Endothelial cell of umbilical vein (primary cell): ENCODE data around the gene CES4A.

Experiments
- EZH2 ChIP-seq: IDR thresholded peaks from 2 replicates; pipeline ENCODE4 v1.6.1; 2012; ENCODE audit warnings: borderline replicate concordance, low read depth, mild to moderate bottlenecking, moderate library complexity, low read length, inconsistent platforms; ENCODE audit not compliant: severe bottlenecking
- GATA2 ChIP-seq: IDR thresholded peaks from 2 replicates; pipeline ENCODE4 v1.7.0; 2011; ENCODE audit warnings: low read depth, mild to moderate bottlenecking, moderate library complexity, mixed read lengths, low read length; ENCODE audit not compliant: insufficient read length, insufficient read depth
- JUN ChIP-seq: IDR thresholded peaks from 2 replicates; pipeline ENCODE4 v1.6.1; 2011; ENCODE audit warnings: borderline replicate concordance, low read depth; ENCODE audit not compliant: insufficient read length, insufficient read depth
- POLR2A ChIP-seq: IDR thresholded peaks from 2 replicates; pipeline ENCODE4 v1.6.1; 2012; ENCODE audit warnings: low read depth, mild to moderate bottlenecking, control low read depth, low read length
- POLR2AphosphoS5 ChIP-seq: IDR thresholded peaks from 2 replicates; pipeline ENCODE4 v1.6.1; 2012; ENCODE audit warnings: low read depth, mild to moderate bottlenecking, control low read depth, low read length, moderate library complexity; ENCODE audit not compliant: insufficient read depth
- TF ChIP-seq, protein P1 (sequence below), 2 donors: IDR thresholded peaks; 1 replicate in 1 of 2; 2 replicates in 1 of 2; pipeline ENCODE4 v1.5.1; 2011; ENCODE audit warnings: low read length in 2 of 2, mild to moderate bottlenecking in 2 of 2, moderate library complexity in 2 of 2, control low read depth in 1 of 2, inconsistent platforms in 1 of 2, low read depth in 1 of 2; ENCODE audit not compliant: insufficient read depth in 1 of 2; ENCODE audit errors: extremely low read depth in 1 of 2
- TF ChIP-seq, protein P2 (sequence below): IDR thresholded peaks from 2 replicates; pipeline ENCODE4 v1.6.1; 2011; ENCODE audit not compliant: insufficient read depth, insufficient read length

DNA sequence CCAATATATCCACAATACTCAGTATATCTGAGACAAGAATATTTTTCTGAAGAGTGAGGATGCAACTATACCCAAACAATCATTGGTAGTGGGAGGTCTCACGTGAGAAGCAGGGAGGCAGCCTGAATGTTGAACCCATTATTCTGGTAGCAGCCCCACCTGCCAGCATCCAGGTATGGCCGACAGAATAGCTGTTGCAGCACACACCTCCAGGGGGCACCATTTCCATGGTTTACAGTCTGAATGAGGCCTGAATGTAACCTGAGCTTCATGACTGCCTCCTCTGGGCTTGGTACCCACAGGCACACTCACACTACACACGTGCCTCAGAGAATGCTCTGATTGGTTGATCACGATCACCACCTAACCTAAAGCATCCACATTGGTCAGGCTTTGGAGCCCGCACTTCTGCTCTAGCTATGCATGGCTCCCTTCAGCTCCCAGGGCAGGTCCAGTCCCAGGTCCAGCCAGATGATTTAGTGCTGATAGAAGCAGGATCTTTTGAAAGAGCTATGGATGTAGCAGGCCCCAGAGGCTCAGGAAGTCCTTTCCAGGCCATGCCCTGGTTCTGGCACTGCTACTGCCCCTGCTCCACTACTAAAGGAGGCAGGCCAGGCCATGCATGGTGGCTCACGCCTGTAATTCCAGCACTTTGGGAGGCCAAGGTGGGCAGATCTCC, 29.6 kb downstream of the CES4A start:
- TF ChIP-seq JUN (no peak), POLR2A (no peak), POLR2AphosphoS5 (no peak), EZH2 (no peak), GATA2 (no peak)
- TF ChIP-seq, protein P1, sequence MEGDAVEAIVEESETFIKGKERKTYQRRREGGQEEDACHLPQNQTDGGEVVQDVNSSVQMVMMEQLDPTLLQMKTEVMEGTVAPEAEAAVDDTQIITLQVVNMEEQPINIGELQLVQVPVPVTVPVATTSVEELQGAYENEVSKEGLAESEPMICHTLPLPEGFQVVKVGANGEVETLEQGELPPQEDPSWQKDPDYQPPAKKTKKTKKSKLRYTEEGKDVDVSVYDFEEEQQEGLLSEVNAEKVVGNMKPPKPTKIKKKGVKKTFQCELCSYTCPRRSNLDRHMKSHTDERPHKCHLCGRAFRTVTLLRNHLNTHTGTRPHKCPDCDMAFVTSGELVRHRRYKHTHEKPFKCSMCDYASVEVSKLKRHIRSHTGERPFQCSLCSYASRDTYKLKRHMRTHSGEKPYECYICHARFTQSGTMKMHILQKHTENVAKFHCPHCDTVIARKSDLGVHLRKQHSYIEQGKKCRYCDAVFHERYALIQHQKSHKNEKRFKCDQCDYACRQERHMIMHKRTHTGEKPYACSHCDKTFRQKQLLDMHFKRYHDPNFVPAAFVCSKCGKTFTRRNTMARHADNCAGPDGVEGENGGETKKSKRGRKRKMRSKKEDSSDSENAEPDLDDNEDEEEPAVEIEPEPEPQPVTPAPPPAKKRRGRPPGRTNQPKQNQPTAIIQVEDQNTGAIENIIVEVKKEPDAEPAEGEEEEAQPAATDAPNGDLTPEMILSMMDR (IDR thresholded peaks at IDR 0.05; ENCODE audit: extremely low read depth in 1 of 2, insufficient read depth in 1 of 2, low read depth in 1 of 2, low read length in 2 of 2) = peak; percentile 76 to 81
- TF ChIP-seq, protein P2, sequence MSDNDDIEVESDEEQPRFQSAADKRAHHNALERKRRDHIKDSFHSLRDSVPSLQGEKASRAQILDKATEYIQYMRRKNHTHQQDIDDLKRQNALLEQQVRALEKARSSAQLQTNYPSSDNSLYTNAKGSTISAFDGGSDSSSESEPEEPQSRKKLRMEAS = peak; percentile 88
